Limb (tissue), 2 donors: Measurements from ENCODE around the gene NUDT4.
"Not testable (repeated sequence)": the region's sequence is repeated elsewhere in the genome, so short reads cannot be mapped to it uniquely, and the experiment has no call there.

Source experiments
- DNase-seq, 2 donors: peaks; one replicate each; pipeline ENCODE4 v3.0.0-alpha.2; 2016; ENCODE audit errors: extremely low spot score in 2 of 2

Gene NUDT4

GRCh38 chr12:93427779-93428564 lies 50.2 kb downstream of the NUDT4 start:
- DNase-seq, result no peak

- DNase-seq, result no peak
Observed at GRCh38 chr12:93429448-93429847, 51.7 kb downstream of the NUDT4 start.

- no peak for DNase-seq
Observed at GRCh38 chr12:93429852-93430251, 52.1 kb downstream of the NUDT4 start.

- DNase-seq, result no peak
Observed at GRCh38 chr12:93430280-93430679, 52.6 kb downstream of the NUDT4 start.

- DNase-seq, result not testable (repeated sequence)
Observed at GRCh38 chr12:93432031-93432430, 54.3 kb downstream of the NUDT4 start.

GRCh38 chr12:93434256-93434865 lies 56.6 kb downstream of the NUDT4 start:
- DNase-seq, result no peak

GRCh38 chr12:93438266-93439050 lies 60.7 kb downstream of the NUDT4 start:
- no peak for DNase-seq

GRCh38 chr12:93440043-93440835 lies 62.5 kb downstream of the NUDT4 start:
- no peak for DNase-seq

- DNase-seq, result no peak
Observed at GRCh38 chr12:93441081-93441616, 63.4 kb downstream of the NUDT4 start.

- peak; percentile 95 to 99 for DNase-seq
Observed at GRCh38 chr12:93441617-93442410, 64.1 kb downstream of the NUDT4 start, which contains the start of gene UBE2N. UBE2N (minus strand) TSS chr12:93441947; CDS start chr12:93441884, 63 bp downstream.

GRCh38 chr12:93442411-93443340 lies 65.0 kb downstream of the NUDT4 start:
- DNase-seq, result no peak

GRCh38 chr12:93443576-93443975 lies 65.9 kb downstream of the NUDT4 start:
- no peak for DNase-seq

GRCh38 chr12:93447555-93448290 lies 70.0 kb downstream of the NUDT4 start:
- DNase-seq, result no peak

- no peak for DNase-seq
Observed at GRCh38 chr12:93448796-93449195, 71.1 kb downstream of the NUDT4 start.

GRCh38 chr12:93449277-93449676 lies 71.6 kb downstream of the NUDT4 start:
- DNase-seq, result no peak

- no peak for DNase-seq
Observed at GRCh38 chr12:93451423-93452158, 73.9 kb downstream of the NUDT4 start.

- DNase-seq, result no peak
Observed at GRCh38 chr12:93453633-93454032, 75.9 kb downstream of the NUDT4 start.

GRCh38 chr12:93456077-93456476 lies 78.4 kb downstream of the NUDT4 start:
- no peak for DNase-seq
